ENCODE measurements around the gene SCN3A. TPM values are rescaled to one million over a fixed set of nuclear protein-coding genes. Genes with fewer than 3 reads are reported as not detected.

The SCN3A gene
- total and polyA plus RNA-seq, 2 donors (not counting 1 experiment from before 2014, with no cell fraction given) = 5.4 to 6.1 TPM

- Histone ChIP-seq H3K4me3 (ENCODE audit: control extremely low read depth in 1 of 5, extremely low read depth in 1 of 5, insufficient read depth in 1 of 5, low read depth in 2 of 5, low read length in 4 of 5) (no peak overlapping the region), H3K4me2 (replicated peaks; ENCODE audit: low read depth, low read length, poor library complexity, severe bottlenecking) (no peak overlapping the region), H4K20me1 (ENCODE audit: control insufficient read depth, insufficient read depth, low read length, poor library complexity, severe bottlenecking) (no peaks in the 10 kb centered on the region), H3K79me2 (ENCODE audit: control insufficient read depth, insufficient read depth, low read length) (no peaks in the 10 kb centered on the region), H3K27me3 (replicated peaks in 1 of 4; ENCODE audit: control extremely low read depth in 1 of 4, control insufficient read depth in 3 of 4, insufficient read depth in 4 of 4, low read length in 3 of 4) (no peaks in the 10 kb centered on the region), H3K36me3 (replicated peaks in 1 of 2; ENCODE audit: control extremely low read depth in 1 of 2, control insufficient read depth in 1 of 2, extremely low read depth in 1 of 2, insufficient read depth in 2 of 2, low read length in 1 of 2) (no peaks in the 10 kb centered on the region), H3K9ac (ENCODE audit: low read length) (no peak overlapping the region), H2AFZ (ENCODE audit: insufficient read depth, low read depth, low read length, poor library complexity, severe bottlenecking) (no peak overlapping the region), H3K27ac (ENCODE audit: low read length in 2 of 2) (no peak overlapping the region), H3K4me1 (ENCODE audit: control insufficient read depth in 2 of 2, insufficient read depth in 2 of 2, low read length in 2 of 2) (no peaks in the 10 kb centered on the region), H3K9me3 (ENCODE audit: control extremely low read depth in 1 of 3, control insufficient read depth in 2 of 3, insufficient read depth in 1 of 3, low read length in 2 of 3) (no peaks in the 10 kb centered on the region)
- ATAC-seq (ENCODE audit: low read depth) (no peak), DNase-seq (no peak)
- H3K27ac Mint-ChIP-seq = no peak overlapping the region
- no peaks in the 10 kb centered on the region for H3K4me1 Mint-ChIP-seq
- WGBS (ENCODE audit: insufficient coverage) = 89% methylated on average over 1 of the region's 3 CpGs
- H3K27me3 Mint-ChIP-seq = peaks cover 8% of the 10 kb centered on the region
- ChIA-PET CTCF (interaction anchor here (1.5 to 2.2 kb wide), 2 partner anchors 12 to 15 kb away, joined by 3 to 10 read pairs; partner anchors contain the start of gene SCN3A), POLR2A (no interaction called here)
- no peak for TF ChIP-seq EZH2 (IDR thresholded peaks at IDR 0.05; ENCODE audit: borderline replicate concordance, insufficient read depth, low read depth, low read length, poor library complexity, severe bottlenecking)
- TF ChIP-seq, protein P1, sequence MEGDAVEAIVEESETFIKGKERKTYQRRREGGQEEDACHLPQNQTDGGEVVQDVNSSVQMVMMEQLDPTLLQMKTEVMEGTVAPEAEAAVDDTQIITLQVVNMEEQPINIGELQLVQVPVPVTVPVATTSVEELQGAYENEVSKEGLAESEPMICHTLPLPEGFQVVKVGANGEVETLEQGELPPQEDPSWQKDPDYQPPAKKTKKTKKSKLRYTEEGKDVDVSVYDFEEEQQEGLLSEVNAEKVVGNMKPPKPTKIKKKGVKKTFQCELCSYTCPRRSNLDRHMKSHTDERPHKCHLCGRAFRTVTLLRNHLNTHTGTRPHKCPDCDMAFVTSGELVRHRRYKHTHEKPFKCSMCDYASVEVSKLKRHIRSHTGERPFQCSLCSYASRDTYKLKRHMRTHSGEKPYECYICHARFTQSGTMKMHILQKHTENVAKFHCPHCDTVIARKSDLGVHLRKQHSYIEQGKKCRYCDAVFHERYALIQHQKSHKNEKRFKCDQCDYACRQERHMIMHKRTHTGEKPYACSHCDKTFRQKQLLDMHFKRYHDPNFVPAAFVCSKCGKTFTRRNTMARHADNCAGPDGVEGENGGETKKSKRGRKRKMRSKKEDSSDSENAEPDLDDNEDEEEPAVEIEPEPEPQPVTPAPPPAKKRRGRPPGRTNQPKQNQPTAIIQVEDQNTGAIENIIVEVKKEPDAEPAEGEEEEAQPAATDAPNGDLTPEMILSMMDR (IDR thresholded peaks at IDR 0.05) = no peak
- intact Hi-C loops (cut with micrococcal nuclease) = no loop called here
- no peak overlapping the region for H3K4me3 Mint-ChIP-seq
- no peaks in the 10 kb centered on the region for H3K9me3 Mint-ChIP-seq (ENCODE audit: insufficient read depth)
Measured at GRCh38 chr2:165219481-165219880, 15.6 kb upstream of the SCN3A start.

DNA sequence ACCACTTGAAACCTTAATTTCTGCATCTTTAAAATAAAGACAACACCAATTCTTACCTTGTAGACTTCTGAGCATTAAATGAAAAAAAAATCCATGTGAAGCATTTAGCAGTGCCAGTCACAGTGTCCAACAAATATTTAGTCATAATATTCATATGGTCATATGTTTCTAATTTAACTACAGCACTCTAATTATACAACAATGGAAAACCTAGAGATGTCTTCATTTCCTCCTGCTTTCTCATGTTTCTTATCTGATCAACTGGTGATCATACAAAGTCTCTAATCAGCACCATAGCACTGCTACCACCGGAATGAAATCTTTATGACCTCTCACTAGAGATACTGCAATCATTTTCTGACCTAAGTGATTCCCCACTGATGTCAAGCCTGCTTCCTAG is 10.2 kb upstream of the SCN3A start:
- intact Hi-C loops (cut with micrococcal nuclease) = no loop called here
- Histone ChIP-seq H2AFZ (ENCODE audit: insufficient read depth, low read depth, low read length, poor library complexity, severe bottlenecking) (no peak overlapping the region), H3K79me2 (ENCODE audit: control insufficient read depth, insufficient read depth, low read length) (no peaks in the 10 kb centered on the region), H3K9me3 (ENCODE audit: control extremely low read depth in 1 of 3, control insufficient read depth in 2 of 3, insufficient read depth in 1 of 3, low read length in 2 of 3) (no peaks in the 10 kb centered on the region), H4K20me1 (ENCODE audit: control insufficient read depth, insufficient read depth, low read length, poor library complexity, severe bottlenecking) (no peaks in the 10 kb centered on the region), H3K27ac (ENCODE audit: low read length in 2 of 2) (no peak overlapping the region), H3K9ac (ENCODE audit: low read length) (no peak overlapping the region), H3K27me3 (replicated peaks in 1 of 4; ENCODE audit: control extremely low read depth in 1 of 4, control insufficient read depth in 3 of 4, insufficient read depth in 4 of 4, low read length in 3 of 4) (no peaks in the 10 kb centered on the region), H3K4me2 (replicated peaks; ENCODE audit: low read depth, low read length, poor library complexity, severe bottlenecking) (no peak overlapping the region), H3K36me3 (replicated peaks in 1 of 2; ENCODE audit: control extremely low read depth in 1 of 2, control insufficient read depth in 1 of 2, extremely low read depth in 1 of 2, insufficient read depth in 2 of 2, low read length in 1 of 2) (no peaks in the 10 kb centered on the region), H3K4me1 (ENCODE audit: control insufficient read depth in 2 of 2, insufficient read depth in 2 of 2, low read length in 2 of 2) (no peaks in the 10 kb centered on the region), H3K4me3 (ENCODE audit: control extremely low read depth in 1 of 5, extremely low read depth in 1 of 5, insufficient read depth in 1 of 5, low read depth in 2 of 5, low read length in 4 of 5) (no peak overlapping the region)
- Mint-ChIP-seq H3K27ac (no peak overlapping the region), H3K9me3 (ENCODE audit: insufficient read depth) (no peaks in the 10 kb centered on the region), H3K27me3 (peaks cover 20% of the 10 kb centered on the region), H3K4me3 (no peak overlapping the region), H3K4me1 (no peaks in the 10 kb centered on the region)
- ChIA-PET CTCF (no interaction called here), POLR2A (no interaction called here)
- TF ChIP-seq, protein P1 (IDR thresholded peaks at IDR 0.05) = no peak
- no peak for TF ChIP-seq EZH2 (IDR thresholded peaks at IDR 0.05; ENCODE audit: borderline replicate concordance, insufficient read depth, low read depth, low read length, poor library complexity, severe bottlenecking)
- 83% methylated on average over 1 of the region's 1 CpG for WGBS (ENCODE audit: insufficient coverage)
- DNase-seq (no peak), ATAC-seq (ENCODE audit: low read depth) (no peak)
